HEK293 (cell line): ENCODE results near the gene FBXO34.

Experiments
- CTCF ChIA-PET: fragments of 350-600 bp; formaldehyde crosslinking; extraction: SDS; loops from one replicate; lab custom pipeline; 2021; ENCODE audit warnings: antibody characterized with exemption; lab: Yijun Ruan, JAX
- POLR2A ChIA-PET: fragments of 300-600 bp; formaldehyde crosslinking; extraction: SDS; loops from one replicate; lab custom pipeline; 2020; ENCODE audit warnings: antibody characterized with exemption, inconsistent platforms; lab: Yijun Ruan, JAX
- H3K27ac ChIP-seq: fragments of 200-500 bp; sonication (Bioruptor generic); 2 replicates; pipeline ENCODE4 v1.5.1; 2014; ENCODE audit warnings: low read depth, low read length, control low read depth, inconsistent platforms; ENCODE audit errors: extremely low read depth
- H3K36me3 ChIP-seq, 2 experiments: fragments of 200-500 bp in 1 of 2; sonication (Bioruptor generic) in 1 of 2; 1 replicate in 1 of 2; 2 replicates in 1 of 2; pipeline ENCODE4 v1.5.1; 2014 to 2017; ENCODE audit warnings: inconsistent platforms in 2 of 2, low read length in 2 of 2; ENCODE audit not compliant: control insufficient read depth in 2 of 2, insufficient read depth in 1 of 2
- H3K4me1 ChIP-seq: fragments of 200-500 bp; sonication (Bioruptor generic); 2 replicates; pipeline ENCODE4 v1.5.1; 2014; ENCODE audit warnings: mild to moderate bottlenecking, low read length, inconsistent platforms; ENCODE audit not compliant: control insufficient read depth, insufficient read depth
- H3K4me3 ChIP-seq: 2 replicates; pipeline ENCODE4 v1.5.1; 2011; ENCODE audit warnings: low read depth, mild to moderate bottlenecking, control low read depth, low read length, moderate library complexity
- H3K9me3 ChIP-seq: fragments of 200-500 bp; sonication (Bioruptor generic); 2 replicates; pipeline ENCODE4 v1.5.1; 2014; ENCODE audit warnings: low read depth, low read length, inconsistent platforms; ENCODE audit not compliant: control insufficient read depth, insufficient read depth
- ELK4 ChIP-seq: IDR thresholded peaks from 2 replicates; pipeline ENCODE4 v1.6.1; 2011; ENCODE audit warnings: mild to moderate bottlenecking, low read depth, low read length, borderline replicate concordance
- IKZF3 ChIP-seq: fragments of 450-650 bp; IDR thresholded peaks from 2 replicates; pipeline ENCODE4 v1.5.0; 2018; ENCODE audit warnings: missing biosample characterization, mild to moderate bottlenecking, missing genetic modification characterization, moderate library complexity
- MEIS1 ChIP-seq: sonication (generic); formaldehyde crosslinking; IDR thresholded peaks from 2 replicates; pipeline ENCODE4 v1.8.1; 2022; ENCODE audit warnings: missing genetic modification reagents, mild to moderate bottlenecking, borderline replicate concordance
- PBX3 ChIP-seq: sonication (generic); formaldehyde crosslinking; IDR thresholded peaks from 2 replicates; pipeline ENCODE4 v1.8.1; 2022; ENCODE audit warnings: mild to moderate bottlenecking, moderate library complexity, missing genetic modification reagents
- PRDM1 ChIP-seq: fragments of 450-650 bp; formaldehyde crosslinking; IDR thresholded peaks from 2 replicates; pipeline ENCODE4; 2016; ENCODE audit warnings: missing biosample characterization, missing genetic modification characterization
- PRDM10 ChIP-seq: fragments of 450-650 bp; formaldehyde crosslinking; IDR thresholded peaks from 2 replicates; pipeline ENCODE4 v1.5.1; 2016; ENCODE audit warnings: missing biosample characterization, missing genetic modification characterization
- SP2 ChIP-seq: fragments of 450-650 bp; formaldehyde crosslinking; IDR thresholded peaks from 2 replicates; pipeline ENCODE4 v1.5.1; 2016; ENCODE audit warnings: missing biosample characterization, missing genetic modification characterization
- ZNF148 ChIP-seq: fragments of 450-650 bp; formaldehyde crosslinking; IDR thresholded peaks from 2 replicates; pipeline ENCODE4 v1.5.0; 2017; ENCODE audit warnings: missing biosample characterization, missing genetic modification characterization, borderline replicate concordance
- ZNF155 ChIP-seq: fragments of 450-650 bp; formaldehyde crosslinking; IDR thresholded peaks from 2 replicates; pipeline ENCODE4 v1.5.1; 2016; ENCODE audit warnings: missing biosample characterization, missing genetic modification characterization
- ZNF157 ChIP-seq: fragments of 450-650 bp; formaldehyde crosslinking; IDR thresholded peaks from 2 replicates; pipeline ENCODE4 v1.5.1; 2016; ENCODE audit warnings: missing biosample characterization, missing genetic modification characterization
- ZNF16 ChIP-seq: fragments of 450-650 bp; formaldehyde crosslinking; IDR thresholded peaks from 2 replicates; pipeline ENCODE4 v1.5.1; 2016; ENCODE audit warnings: low read depth, missing biosample characterization, missing genetic modification characterization
- ZNF18 ChIP-seq: fragments of 450-650 bp; formaldehyde crosslinking; IDR thresholded peaks from 2 replicates; pipeline ENCODE4 v1.5.1; 2016; ENCODE audit warnings: missing biosample characterization, missing genetic modification characterization
- ZNF211 ChIP-seq: fragments of 450-650 bp; formaldehyde crosslinking; IDR thresholded peaks from 2 replicates; pipeline ENCODE4 v1.5.1; 2016; ENCODE audit warnings: low read depth, missing biosample characterization, missing genetic modification characterization
- ZNF248 ChIP-seq: fragments of 450-650 bp; formaldehyde crosslinking; IDR thresholded peaks from 2 replicates; pipeline ENCODE4 v1.5.1; 2017; ENCODE audit warnings: missing biosample characterization, missing genetic modification characterization
- ZNF37A ChIP-seq: fragments of 450-650 bp; IDR thresholded peaks from 2 replicates; pipeline ENCODE4 v1.5.1; 2018; ENCODE audit warnings: missing biosample characterization, missing genetic modification characterization
- ZNF426 ChIP-seq: fragments of 450-650 bp; formaldehyde crosslinking; IDR thresholded peaks from 2 replicates; pipeline ENCODE4 v1.5.1; 2017; ENCODE audit warnings: missing biosample characterization, missing genetic modification characterization, mild to moderate bottlenecking, inconsistent platforms, moderate library complexity
- ZNF558 ChIP-seq: fragments of 450-650 bp; formaldehyde crosslinking; IDR thresholded peaks from 2 replicates; pipeline ENCODE4 v1.5.1; 2016; ENCODE audit warnings: missing biosample characterization, missing genetic modification characterization
- ZNF561 ChIP-seq: fragments of 450-650 bp; IDR thresholded peaks from 2 replicates; pipeline ENCODE4 v1.5.1; 2018; ENCODE audit warnings: missing biosample characterization, missing genetic modification characterization, borderline replicate concordance
- ZNF626 ChIP-seq: fragments of 450-650 bp; sonication (Bioruptor Pico); formaldehyde crosslinking; IDR thresholded peaks from 2 replicates; pipeline ENCODE4 v1.5.1; 2018; ENCODE audit warnings: missing biosample characterization, missing genetic modification characterization, inconsistent platforms
- ZNF664 ChIP-seq: fragments of 450-650 bp; formaldehyde crosslinking; IDR thresholded peaks from 2 replicates; pipeline ENCODE4 v1.5.1; 2016; ENCODE audit warnings: missing biosample characterization, missing genetic modification characterization
- ZSCAN5A ChIP-seq: fragments of 450-650 bp; formaldehyde crosslinking; IDR thresholded peaks from 2 replicates; pipeline ENCODE4 v1.5.1; 2016; ENCODE audit warnings: missing biosample characterization, missing genetic modification characterization

FBXO34 gene

GRCh38 chr14:55297611-55298499, 26.6 kb downstream of the FBXO34 start:
- H3K4me3 ChIP-seq, result no peak overlapping the region
- no peak overlapping the region for H3K27ac ChIP-seq
- H3K9me3 ChIP-seq, result no peaks in the 10 kb centered on the region
- peaks cover 15% of the 10 kb centered on the region; the same call in 1 of the 2 replicates for H3K4me1 ChIP-seq
- TF ChIP-seq ZNF155 (tag by site-specific recombination), result no peak
- peak; percentile 77 for TF ChIP-seq PRDM10 (tag by site-specific recombination)
- TF ChIP-seq, all 188 proteins: peak for 1
- ChIA-PET CTCF (interaction anchor here (0.6 to 1.5 kb wide), 5 partner anchors 9 to 162 kb away, joined by 3 to 5 read pairs (median 3); no protein-coding TSS in a partner anchor), POLR2A (no interaction called here)
- peaks cover 0 to 7% of the 10 kb centered on the region in 2 experiments; a peak in 2 of 3 replicates for H3K36me3 ChIP-seq

- POLR2A ChIA-PET, result no interaction called here
Measured at GRCh38 chr14:55298500-55298822, 27.2 kb downstream of the FBXO34 start.

More at GRCh38 chr14:55298500-55298822, 27.2 kb downstream of the FBXO34 start:
- Histone ChIP-seq H3K27ac (no peak overlapping the region), H3K4me3 (no peak overlapping the region), H3K9me3 (no peaks in the 10 kb centered on the region), H3K4me1 (peaks cover 20% of the 10 kb centered on the region; the same call in 1 of the 2 replicates), H3K36me3 (peaks cover 0 to 7% of the 10 kb centered on the region in 2 experiments; a peak in 2 of 3 replicates)
- CTCF ChIA-PET, result interaction anchor here (0.6 to 1.5 kb wide), 2 partner anchors 8 to 28 kb away, joined by 3 to 4 read pairs; no protein-coding TSS in a partner anchor
- TF ChIP-seq PBX3, result no peak
- no peak for TF ChIP-seq ZNF558 (tag by site-specific recombination)
- no peak for TF ChIP-seq ZNF561 (tag by site-specific recombination)
- TF ChIP-seq IKZF3 (tag by site-specific recombination), result no peak
- TF ChIP-seq ZNF211, result no peak
- TF ChIP-seq ZNF248 (tag by site-specific recombination), result no peak
- no peak for TF ChIP-seq ZNF16 (tag by site-specific recombination)
- TF ChIP-seq MEIS1 (CRISPR knock-in tag), result no peak
- TF ChIP-seq PRDM1, result no peak
- no peak for TF ChIP-seq ZNF18
- no peak for TF ChIP-seq ZNF157
- no peak for TF ChIP-seq SP2 (tag by site-specific recombination)
- TF ChIP-seq ZNF626, result no peak
- no peak for TF ChIP-seq ZNF426
- no peak for TF ChIP-seq ZNF37A (tag by site-specific recombination)
- TF ChIP-seq ZNF664 (tag by site-specific recombination), result no peak
- TF ChIP-seq ZNF148 (tag by site-specific recombination), result no peak
- TF ChIP-seq ELK4, result no peak
- no peak for TF ChIP-seq ZSCAN5A (tag by site-specific recombination)
